GM18502 (cell line): ENCODE measurements around the gene LYPD8.

ENCODE experiments used
- ATAC-seq: cut with Tn5 transposase; IDR thresholded peaks from one replicate; pipeline ENCODE4 v1.9.1; 2021; ENCODE audit warnings: mild to moderate bottlenecking; ENCODE audit not compliant: unreplicated experiment, poor library complexity

LYPD8 gene

GRCh38 chr1:248759644-248760043 lies 4.1 kb upstream of the LYPD8 start:
- ATAC-seq, result no peak

GRCh38 chr1:248758352-248758751 lies 2.8 kb upstream of the LYPD8 start:
- ATAC-seq, result no peak

GRCh38 chr1:248757784-248758195 lies 2.2 kb upstream of the LYPD8 start:
- ATAC-seq, result no peak

GRCh38 chr1:248756636-248757035 lies 1.1 kb upstream of the LYPD8 start:
- ATAC-seq, result no peak

- no peak for ATAC-seq
Measured at GRCh38 chr1:248756151-248756550, 592 bp upstream of the LYPD8 start.

GRCh38 chr1:248753708-248754280 lies 1.8 kb downstream of the LYPD8 start:
- no peak for ATAC-seq

GRCh38 chr1:248753029-248753594 lies 2.4 kb downstream of the LYPD8 start:
- ATAC-seq, result no peak

- no peak for ATAC-seq
Measured at GRCh38 chr1:248752161-248753028, 3.2 kb downstream of the LYPD8 start.

- no peak for ATAC-seq
Measured at GRCh38 chr1:248751635-248752034, 3.9 kb downstream of the LYPD8 start.

GRCh38 chr1:248751142-248751541 lies 4.4 kb downstream of the LYPD8 start:
- no peak for ATAC-seq

- ATAC-seq, result no peak
Measured at GRCh38 chr1:248750496-248750895, 5.1 kb downstream of the LYPD8 start.

GRCh38 chr1:248748211-248748610 lies 7.3 kb downstream of the LYPD8 start:
- no peak for ATAC-seq

GRCh38 chr1:248740876-248741275 lies 14.7 kb downstream of the LYPD8 start:
- no peak for ATAC-seq

GRCh38 chr1:248739572-248740205 lies 15.9 kb downstream of the LYPD8 start:
- ATAC-seq, result no peak

GRCh38 chr1:248737457-248737856 lies 18.1 kb downstream of the LYPD8 start:
- no peak for ATAC-seq

- no peak for ATAC-seq
Measured at GRCh38 chr1:248736977-248737376, 18.6 kb downstream of the LYPD8 start.

GRCh38 chr1:248733566-248733965 lies 22.0 kb downstream of the LYPD8 start:
- no peak for ATAC-seq

- no peak for ATAC-seq
Measured at GRCh38 chr1:248730507-248731335, 24.8 kb downstream of the LYPD8 start.

- no peak for ATAC-seq
Measured at GRCh38 chr1:248714248-248714647, 41.3 kb downstream of the LYPD8 start.

- no peak for ATAC-seq
Measured at GRCh38 chr1:248710305-248710900, 45.2 kb downstream of the LYPD8 start.
